Endothelial cell of umbilical vein (primary cell): Measurements from ENCODE around the gene PAFAH2. TPM values are rescaled to one million over a fixed set of nuclear protein-coding genes. Genes with fewer than 3 reads are reported as not detected.

Experiments
- BruUV-seq: library from RNA; stranded (reverse); fragments of 400-500 nt; replicated peaks from 2 replicates; lab custom pipeline; 2021; lab: Mats Ljungman, UMichigan
- CTCF ChIA-PET: fragments of 300-600, 350-600 bp; sonication (Branson Sonifier 250); formaldehyde crosslinking; loops from one replicate; lab custom pipeline; 2021; ENCODE audit warnings: antibody characterized with exemption, inconsistent platforms; lab: Charles Lee
- POLR2A ChIA-PET: fragments of 300-600, 350-600 bp; sonication (Branson Sonifier 250); formaldehyde crosslinking; loops from one replicate; lab custom pipeline; 2021; ENCODE audit warnings: antibody characterized with exemption, inconsistent platforms; lab: Charles Lee
- DNase-seq: peaks from one replicate; pipeline ENCODE4 v3.0.0-alpha.2; 2011; ENCODE audit warnings: low read depth, low spot score
- FAIRE-seq: peaks from 2 replicates; lab custom pipeline; 2011; peaks lifted over from hg19 to GRCh38; lab: Jason Lieb, UNC
- H2AFZ ChIP-seq: 2 replicates; pipeline ENCODE4 v1.6.0; 2012; ENCODE audit warnings: low read depth, low read length, control low read depth, inconsistent platforms
- H3K27ac ChIP-seq: 2 replicates; pipeline ENCODE4 v1.5.1; 2011; ENCODE audit warnings: low read depth, mild to moderate bottlenecking, control low read depth, low read length, moderate library complexity; ENCODE audit not compliant: insufficient read depth
- H3K27me3 ChIP-seq, 2 experiments: 2 replicates each; pipeline versions ENCODE4 v1.6.0 to v1.6.1; 2011; ENCODE audit warnings: low read length in 2 of 2, mixed read lengths in 1 of 2; ENCODE audit not compliant: control insufficient read depth in 2 of 2, insufficient read depth in 2 of 2
- H3K36me3 ChIP-seq, 2 experiments: 2 replicates in 1 of 2; 3 replicates in 1 of 2; pipeline ENCODE4 v1.5.1; 2011; ENCODE audit warnings: low read length in 2 of 2, mild to moderate bottlenecking in 1 of 2, moderate library complexity in 1 of 2; ENCODE audit not compliant: control insufficient read depth in 2 of 2, insufficient read depth in 2 of 2; ENCODE audit errors: extremely low read depth in 1 of 2
- H3K4me1 ChIP-seq: 3 replicates; pipeline ENCODE4 v1.5.1; 2011; ENCODE audit warnings: mild to moderate bottlenecking, low read length; ENCODE audit not compliant: control insufficient read depth, insufficient read depth; ENCODE audit errors: extremely low read depth
- H3K4me2 ChIP-seq: 2 replicates; pipeline ENCODE4 v1.6.1; 2011; ENCODE audit warnings: low read length, control low read depth, mixed read lengths; ENCODE audit not compliant: insufficient read depth
- H3K4me3 ChIP-seq, 3 experiments: fragments of 200-600 bp in 1 of 3; sonication (generic), shearing (Covaris generic) in 1 of 3; replicated peaks in 1 of 3; 2 replicates each; pipeline ENCODE4 v1.5.1; 2011 to 2016; ENCODE audit warnings: control low read depth in 3 of 3, low read length in 3 of 3, mild to moderate bottlenecking in 2 of 3, inconsistent platforms in 1 of 3, low read depth in 1 of 3, moderate library complexity in 1 of 3; ENCODE audit not compliant: insufficient read depth in 1 of 3
- H3K79me2 ChIP-seq: 2 replicates; pipeline ENCODE4 v1.6.0; 2012; ENCODE audit warnings: low read length, inconsistent platforms; ENCODE audit not compliant: control insufficient read depth, insufficient read depth
- H3K9ac ChIP-seq: replicated peaks from 2 replicates; pipeline ENCODE3; 2011; ENCODE audit warnings: low read length, control low read depth; ENCODE audit not compliant: insufficient read depth; ENCODE audit errors: extremely low read depth
- H3K9me1 ChIP-seq: replicated peaks from 3 replicates; pipeline ENCODE4 v1.6.0; 2011; ENCODE audit warnings: mild to moderate bottlenecking, low read length; ENCODE audit not compliant: control insufficient read depth, insufficient read depth; ENCODE audit errors: extremely low read depth
- H3K9me3 ChIP-seq: replicated peaks from 2 replicates; pipeline ENCODE4 v1.5.1; 2012; ENCODE audit warnings: low read length, inconsistent platforms; ENCODE audit not compliant: control insufficient read depth, insufficient read depth
- H4K20me1 ChIP-seq: replicated peaks from 2 replicates; pipeline ENCODE3; 2011; ENCODE audit warnings: mild to moderate bottlenecking, low read length; ENCODE audit not compliant: control insufficient read depth, insufficient read depth; ENCODE audit errors: extremely low read depth
- CTCF ChIP-seq, 2 donors: IDR thresholded peaks; 1 replicate in 1 of 2; 2 replicates in 1 of 2; pipeline ENCODE4 v1.5.1; 2011; ENCODE audit warnings: low read length in 2 of 2, mild to moderate bottlenecking in 2 of 2, moderate library complexity in 2 of 2, control low read depth in 1 of 2, inconsistent platforms in 1 of 2, low read depth in 1 of 2; ENCODE audit not compliant: insufficient read depth in 1 of 2; ENCODE audit errors: extremely low read depth in 1 of 2
- EZH2 ChIP-seq: IDR thresholded peaks from 2 replicates; pipeline ENCODE4 v1.6.1; 2012; ENCODE audit warnings: borderline replicate concordance, low read depth, mild to moderate bottlenecking, moderate library complexity, low read length, inconsistent platforms; ENCODE audit not compliant: severe bottlenecking
- FOS ChIP-seq: IDR thresholded peaks from 2 replicates; pipeline ENCODE4 v1.6.1; 2011; ENCODE audit warnings: mild to moderate bottlenecking, low read length, moderate library complexity, borderline replicate concordance; ENCODE audit not compliant: insufficient read depth
- GATA2 ChIP-seq: IDR thresholded peaks from 2 replicates; pipeline ENCODE4 v1.7.0; 2011; ENCODE audit warnings: low read depth, mild to moderate bottlenecking, moderate library complexity, mixed read lengths, low read length; ENCODE audit not compliant: insufficient read length, insufficient read depth
- JUN ChIP-seq: IDR thresholded peaks from 2 replicates; pipeline ENCODE4 v1.6.1; 2011; ENCODE audit warnings: borderline replicate concordance, low read depth; ENCODE audit not compliant: insufficient read length, insufficient read depth
- MYC ChIP-seq: IDR thresholded peaks from one replicate; pipeline ENCODE4 v1.6.1; 2011; ENCODE audit warnings: mild to moderate bottlenecking, low read depth, low read length
- POLR2A ChIP-seq: IDR thresholded peaks from 2 replicates; pipeline ENCODE4 v1.6.1; 2012; ENCODE audit warnings: low read depth, mild to moderate bottlenecking, control low read depth, low read length
- POLR2AphosphoS5 ChIP-seq: IDR thresholded peaks from 2 replicates; pipeline ENCODE4 v1.6.1; 2012; ENCODE audit warnings: low read depth, mild to moderate bottlenecking, control low read depth, low read length, moderate library complexity; ENCODE audit not compliant: insufficient read depth
- dilution Hi-C: fragments of 300-500 bp; cut with MboI; formaldehyde crosslinking; loops from one replicate; pipeline ENCODE4 v1.15.0; 2019; ENCODE audit warnings: low sequenced_read_pairs; ENCODE audit not compliant: extremely low pct_ligation_motif_present
- intact Hi-C: fragments of 100-400 bp; cut with micrococcal nuclease; formaldehyde crosslinking; loops from one replicate; pipeline ENCODE4 v1.10.0; 2022
- polyA plus RNA-seq, 4 experiments: library from polyadenylated mRNA; depleted of rRNA in 3 of 4; stranded (reverse) in 3 of 4; unstranded in 1 of 4; fragments of >200 nt; gene quantifications; 2 replicates each; pipeline versions ENCODE4 v1.2.1 to v1.2.3, GENCODE V29; 2011 to 2012; ENCODE audit warnings: missing spikeins in 1 of 4
- total RNA-seq: library from RNA; stranded (reverse); gene quantifications from 2 replicates; pipeline ENCODE4 v1.2.3, GENCODE V29; 2021
- TF ChIP-seq, protein P1 (sequence below): IDR thresholded peaks from 2 replicates; pipeline ENCODE4 v1.6.1; 2011; ENCODE audit not compliant: insufficient read depth, insufficient read length

The PAFAH2 gene
- total and polyA plus RNA-seq, 2 donors (not counting 3 experiments of a cell fraction or from before 2014, with no cell fraction given): 6.0 to 6.9 TPM

DNA sequence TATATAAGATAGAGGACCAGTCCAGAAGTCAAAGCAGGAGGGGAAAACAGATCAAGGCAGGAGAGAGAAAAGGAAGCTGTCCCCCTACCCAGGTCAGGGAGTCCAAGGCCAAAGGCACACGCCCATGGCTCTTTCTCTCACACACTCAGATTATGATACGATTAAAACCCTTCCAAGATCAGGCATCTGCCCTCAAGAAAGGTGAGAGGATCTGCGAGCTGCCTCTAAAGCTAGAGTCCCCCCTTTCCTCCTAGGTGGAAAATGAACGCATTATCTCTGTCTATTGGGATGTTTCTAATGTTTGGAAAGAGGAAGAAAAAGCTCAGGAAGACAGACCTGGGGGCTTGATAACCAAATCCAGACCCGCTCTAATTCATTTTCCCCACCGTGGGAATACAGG, 7.6 kb downstream of the PAFAH2 start:
- no TSS peak for BruUV-seq

More for the DNA sequence above, 7.6 kb downstream of the PAFAH2 start:
- Histone ChIP-seq H3K4me3 (no peak overlapping the region), H3K27me3 (no peaks in the 10 kb centered on the region), H3K4me2 (no peak overlapping the region), H3K9me1 (no peaks in the 10 kb centered on the region), H3K9me3 (no peaks in the 10 kb centered on the region), H4K20me1 (no peaks in the 10 kb centered on the region), H3K4me1 (no peaks in the 10 kb centered on the region), H3K79me2 (no peaks in the 10 kb centered on the region), H3K9ac (no peak overlapping the region), H3K36me3 (no peaks in the 10 kb centered on the region), H3K27ac (no peak overlapping the region), H2AFZ (no peak overlapping the region)
- ChIA-PET CTCF (interaction anchor here (4.3 to 5.2 kb wide), 2 partner anchors 7 to 94 kb away, joined by 15 to 26 read pairs; partner anchors contain the start of gene PAFAH2), POLR2A (no interaction called here)
- dilution Hi-C loops: loop anchor here (25.0 kb wide), 1 partner anchor 103 kb away; the partner anchor contains the start of gene PAQR7
- FAIRE-seq: no peak
- intact Hi-C loops: no loop called here
- TF ChIP-seq EZH2 (no peak), POLR2A (no peak), POLR2AphosphoS5 (no peak), FOS (no peak), CTCF (IDR thresholded peaks at IDR 0.05; ENCODE audit: extremely low read depth in 1 of 2, insufficient read depth in 1 of 2, low read depth in 1 of 2, low read length in 2 of 2) (no peak), GATA2 (no peak), JUN (no peak), MYC (no peak)
- TF ChIP-seq, protein P1, sequence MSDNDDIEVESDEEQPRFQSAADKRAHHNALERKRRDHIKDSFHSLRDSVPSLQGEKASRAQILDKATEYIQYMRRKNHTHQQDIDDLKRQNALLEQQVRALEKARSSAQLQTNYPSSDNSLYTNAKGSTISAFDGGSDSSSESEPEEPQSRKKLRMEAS: no peak
- no peak for DNase-seq
